NK-92 (cell line): ENCODE data around the gene PLEKHN1.
"Not testable (repeated sequence)": the region's sequence is repeated elsewhere in the genome, so short reads cannot be mapped to it uniquely, and the experiment has no call there.

Experiments
- DNase-seq: peaks from one replicate; lab custom pipeline; 2025; ENCODE audit not compliant: unreplicated experiment; lab: John Stamatoyannopoulos, UW

Gene PLEKHN1

GRCh38 chr1:942411-942821, 23.9 kb upstream of the PLEKHN1 start:
- no peak for DNase-seq

- DNase-seq = no peak
Observed at GRCh38 chr1:942864-943533, 23.3 kb upstream of the PLEKHN1 start.

- no peak for DNase-seq
Observed at GRCh38 chr1:943545-944340, 22.5 kb upstream of the PLEKHN1 start.

GRCh38 chr1:944341-945325, 21.6 kb upstream of the PLEKHN1 start:
- no peak for DNase-seq

DNA sequence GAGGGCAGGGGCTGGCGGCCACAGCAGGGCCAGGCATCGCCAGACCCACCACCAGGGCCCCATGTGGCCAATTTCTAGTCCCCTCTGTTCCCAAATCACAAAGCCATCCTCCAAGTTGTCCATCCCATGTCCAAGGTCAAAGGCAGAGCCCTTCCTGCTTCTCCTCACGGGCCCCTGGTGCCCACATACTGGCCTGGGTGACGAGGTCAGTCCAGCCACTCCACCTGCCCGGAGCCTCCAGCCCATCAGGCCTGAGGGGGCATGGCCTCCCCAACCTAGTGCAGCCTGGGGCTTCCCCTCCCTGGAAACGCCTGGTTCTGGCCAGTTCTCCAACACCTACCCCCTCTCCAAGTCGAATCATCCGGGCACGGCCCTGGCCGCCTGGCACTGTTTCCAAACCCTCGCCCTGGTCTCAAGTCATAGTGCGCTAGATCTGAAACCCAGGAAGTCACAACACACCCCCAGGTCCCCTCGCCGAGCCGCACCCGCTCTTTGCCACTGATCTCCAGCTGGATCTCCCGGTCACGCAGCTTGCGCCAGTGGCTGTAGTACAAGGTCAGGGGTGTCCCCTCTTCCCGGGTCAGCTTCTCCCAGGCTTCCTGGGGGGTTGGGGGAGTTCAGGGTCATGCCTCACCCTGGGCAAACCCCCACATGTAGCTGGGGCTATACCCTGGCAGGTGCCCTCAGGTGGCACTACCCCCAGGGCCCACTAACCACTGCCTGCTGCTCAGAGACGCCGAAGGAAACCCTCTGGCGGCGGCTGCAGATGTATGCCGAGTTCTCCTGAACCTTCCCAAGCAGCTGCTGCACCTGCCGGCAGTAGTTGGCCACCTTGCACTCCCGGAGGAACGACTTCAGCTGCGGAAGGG, 20.4 kb upstream of the PLEKHN1 start:
- no peak for DNase-seq

- not testable (repeated sequence) for DNase-seq
Observed at GRCh38 chr1:946811-947210, 19.5 kb upstream of the PLEKHN1 start.

DNA sequence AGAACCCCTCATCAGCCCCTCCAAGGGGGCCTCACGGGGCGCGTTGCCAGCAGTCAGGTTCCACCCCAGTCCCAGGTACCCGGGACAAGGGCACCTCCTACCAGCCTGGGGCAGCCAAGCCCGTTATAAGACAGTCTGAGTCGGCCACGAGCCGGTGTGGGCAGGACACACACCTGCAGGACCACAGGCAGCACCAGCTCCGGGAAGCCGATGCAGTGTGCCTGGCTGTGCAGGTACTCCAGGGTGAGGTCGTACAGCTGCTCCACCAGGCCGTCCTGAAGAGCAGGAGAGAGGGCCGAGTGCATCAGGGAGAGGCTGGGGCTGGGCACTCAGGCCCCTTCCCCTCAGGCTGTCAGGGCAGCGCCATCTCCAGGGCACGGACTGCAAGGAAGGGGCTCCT, 18.3 kb upstream of the PLEKHN1 start:
- DNase-seq = no peak

- DNase-seq = no peak
Observed at GRCh38 chr1:950268-950667, 16.0 kb upstream of the PLEKHN1 start.

GRCh38 chr1:950881-951280, 15.4 kb upstream of the PLEKHN1 start:
- no peak for DNase-seq

- DNase-seq = no peak
Observed at GRCh38 chr1:951364-951763, 14.9 kb upstream of the PLEKHN1 start.

- no peak for DNase-seq
Observed at GRCh38 chr1:952201-952600, 14.1 kb upstream of the PLEKHN1 start.

DNA sequence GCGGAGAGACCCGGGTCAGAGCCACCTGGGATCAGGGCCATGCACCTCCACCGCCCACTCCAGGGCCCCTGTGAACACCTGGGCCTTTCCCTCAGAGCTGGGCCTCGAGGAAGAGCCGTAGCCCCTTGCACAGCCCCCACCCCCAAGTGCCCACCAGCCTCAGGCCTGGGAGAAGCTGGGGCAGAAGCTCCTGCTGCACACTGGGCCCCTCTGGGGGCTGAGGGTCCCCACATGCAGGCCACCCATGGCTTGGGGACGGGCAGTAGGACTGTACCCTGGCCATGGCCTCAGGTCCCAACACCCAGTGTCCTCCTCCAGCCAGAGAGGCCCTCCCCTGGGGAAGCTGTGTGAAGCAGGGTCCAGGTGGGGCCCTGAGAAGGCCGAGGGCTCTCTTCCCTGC, 13.7 kb upstream of the PLEKHN1 start:
- no peak for DNase-seq

- no peak for DNase-seq
Observed at GRCh38 chr1:953524-954320, 12.6 kb upstream of the PLEKHN1 start.

GRCh38 chr1:954927-955326, 11.4 kb upstream of the PLEKHN1 start:
- no peak for DNase-seq

DNA sequence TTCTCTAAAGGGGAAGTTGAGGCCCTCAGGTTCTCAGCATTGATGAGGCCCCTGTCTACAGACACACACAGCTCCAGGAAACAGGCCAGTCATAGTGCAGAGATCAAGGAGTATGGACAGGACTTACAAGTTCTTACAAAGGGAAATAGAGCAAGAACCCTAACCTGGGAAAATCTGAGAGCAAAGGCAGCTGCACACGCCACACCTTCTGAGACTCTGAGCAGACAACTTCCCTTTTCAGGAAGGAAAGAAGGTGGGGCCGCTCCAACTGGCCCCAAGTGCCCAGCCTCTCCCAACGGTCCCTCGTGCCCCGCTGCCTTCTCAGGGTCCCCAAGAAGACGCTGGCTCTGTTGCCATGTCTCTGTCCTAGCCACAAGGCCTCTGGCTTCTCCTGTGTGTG, 10.8 kb upstream of the PLEKHN1 start:
- no peak for DNase-seq

DNA sequence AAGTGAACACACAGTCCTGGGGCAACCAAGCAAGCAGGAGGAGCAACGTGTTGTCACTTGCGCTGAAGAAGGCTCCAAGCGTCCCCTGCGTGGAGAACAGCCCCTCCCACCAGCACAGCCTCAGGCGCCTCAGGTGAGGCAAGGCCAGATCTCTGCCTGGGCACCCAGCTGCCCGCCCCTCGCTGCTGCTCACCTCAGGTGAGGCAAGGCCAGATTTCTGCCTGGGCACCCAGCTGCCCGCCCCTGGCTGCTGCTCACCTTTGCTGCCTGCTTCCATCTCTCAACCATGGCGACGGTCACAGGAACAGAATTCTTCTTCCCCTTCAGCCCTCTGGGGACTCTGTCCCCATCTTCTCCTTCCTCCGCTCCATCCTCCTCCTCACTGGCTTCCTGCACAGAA, 9.6 kb upstream of the PLEKHN1 start:
- DNase-seq = no peak

GRCh38 chr1:958823-959730, 7.2 kb upstream of the PLEKHN1 start, which contains the start of gene NOC2L:
TSS of gene NOC2L (minus strand) at chr1:959256. CDS start at chr1:959240, 16 bp downstream.
- DNase-seq = peak; percentile 31

GRCh38 chr1:959731-960362, 6.4 kb upstream of the PLEKHN1 start:
- no peak for DNase-seq
